ENCODE results near the gene UVRAG. TPM values are rescaled to one million over a fixed set of nuclear protein-coding genes. Genes with fewer than 3 reads are reported as not detected.

The UVRAG gene
- total and polyA plus RNA-seq, 2 of the 13 experiments (the other 11 are each of a cell fraction or from before 2014, with no cell fraction given): 9.7 to 17.3 TPM

DNA sequence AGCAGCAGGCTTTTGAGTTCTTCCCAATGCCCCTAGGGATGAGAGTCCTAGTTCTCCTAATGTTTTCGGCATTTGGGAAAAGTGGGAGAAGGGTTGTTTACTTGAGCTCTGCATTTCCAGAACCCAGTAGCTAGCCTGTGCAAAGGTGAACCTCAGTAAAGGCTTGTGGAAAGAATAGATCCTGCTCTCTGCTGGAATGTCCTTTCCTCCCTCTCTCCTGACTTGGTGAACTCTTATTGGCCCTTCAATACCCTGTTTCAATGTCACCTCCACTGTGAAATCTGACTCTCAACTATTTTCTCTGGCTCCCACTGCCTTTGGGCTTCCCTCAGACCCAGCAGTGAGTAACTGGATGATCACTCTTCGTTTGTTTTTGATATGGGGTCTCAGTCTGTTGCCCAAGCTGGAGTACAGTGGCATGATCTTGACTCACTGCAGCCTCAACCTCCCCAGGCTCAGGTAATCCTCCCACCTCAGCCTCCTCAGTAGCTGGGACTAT lies 2.4 kb upstream of the UVRAG start (continued):
- TF ChIP-seq ZNF724P (CRISPR knock-in tag; IDR thresholded peaks at IDR 0.05; ENCODE audit: borderline replicate concordance): no peak
- peak; percentile 65 for TF ChIP-seq ZNF501 (CRISPR knock-in tag; IDR thresholded peaks at IDR 0.05)
- TF ChIP-seq FOXK1 (CRISPR knock-in tag; IDR thresholded peaks at IDR 0.05; ENCODE audit: borderline replicate concordance, low read depth): 0 out of 2 replicates have a peak, but pooled peaks have one; percentile 14
- TF ChIP-seq MTF1 (CRISPR knock-in tag; IDR thresholded peaks at IDR 0.05): no peak
- no peak for TF ChIP-seq SMARCE1 (IDR thresholded peaks at IDR 0.05; ENCODE audit: borderline replicate concordance)
- TF ChIP-seq ZBTB20 (CRISPR knock-in tag; IDR thresholded peaks at IDR 0.05; ENCODE audit: borderline replicate concordance, low read depth): no peak
- TF ChIP-seq, protein P1, sequence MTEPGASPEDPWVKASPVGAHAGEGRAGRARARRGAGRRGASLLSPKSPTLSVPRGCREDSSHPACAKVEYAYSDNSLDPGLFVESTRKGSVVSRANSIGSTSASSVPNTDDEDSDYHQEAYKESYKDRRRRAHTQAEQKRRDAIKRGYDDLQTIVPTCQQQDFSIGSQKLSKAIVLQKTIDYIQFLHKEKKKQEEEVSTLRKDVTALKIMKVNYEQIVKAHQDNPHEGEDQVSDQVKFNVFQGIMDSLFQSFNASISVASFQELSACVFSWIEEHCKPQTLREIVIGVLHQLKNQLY (CRISPR knock-in tag; IDR thresholded peaks at IDR 0.05): no peak
- TF ChIP-seq FOXA1 (IDR thresholded peaks at IDR 0.05): no peak
- TF ChIP-seq FOXA1 (CRISPR knock-in tag; IDR thresholded peaks at IDR 0.05): 0 out of 2 replicates have a peak, but pooled peaks have one; percentile 7
- no peak for TF ChIP-seq ZNF615 (CRISPR knock-in tag; IDR thresholded peaks at IDR 0.05; ENCODE audit: borderline replicate concordance)
- TF ChIP-seq RCOR2 (CRISPR knock-in tag; IDR thresholded peaks at IDR 0.05): peak; percentile 56; the same call in 1 of the 2 replicates
- peak; percentile 73; the same call in 1 of the 2 replicates for TF ChIP-seq PHF21A (CRISPR knock-in tag; IDR thresholded peaks at IDR 0.05)
- no peak for TF ChIP-seq CC2D1A (CRISPR knock-in tag; IDR thresholded peaks at IDR 0.05)
- peak; percentile 34; the same call in 1 of the 2 replicates for TF ChIP-seq ZNF644 (CRISPR knock-in tag; IDR thresholded peaks at IDR 0.05; ENCODE audit: low read depth)
- no peak for TF ChIP-seq ZBTB3 (CRISPR knock-in tag; IDR thresholded peaks at IDR 0.05; ENCODE audit: borderline replicate concordance, low read depth)
- TF ChIP-seq ZKSCAN8 (CRISPR knock-in tag; IDR thresholded peaks at IDR 0.05; ENCODE audit: borderline replicate concordance): 0 out of 2 replicates have a peak, but pooled peaks have one; percentile 27
- TF ChIP-seq TCF7L2 (IDR thresholded peaks at IDR 0.05; ENCODE audit: low read depth, low read length): no peak
- TF ChIP-seq, protein P2, sequence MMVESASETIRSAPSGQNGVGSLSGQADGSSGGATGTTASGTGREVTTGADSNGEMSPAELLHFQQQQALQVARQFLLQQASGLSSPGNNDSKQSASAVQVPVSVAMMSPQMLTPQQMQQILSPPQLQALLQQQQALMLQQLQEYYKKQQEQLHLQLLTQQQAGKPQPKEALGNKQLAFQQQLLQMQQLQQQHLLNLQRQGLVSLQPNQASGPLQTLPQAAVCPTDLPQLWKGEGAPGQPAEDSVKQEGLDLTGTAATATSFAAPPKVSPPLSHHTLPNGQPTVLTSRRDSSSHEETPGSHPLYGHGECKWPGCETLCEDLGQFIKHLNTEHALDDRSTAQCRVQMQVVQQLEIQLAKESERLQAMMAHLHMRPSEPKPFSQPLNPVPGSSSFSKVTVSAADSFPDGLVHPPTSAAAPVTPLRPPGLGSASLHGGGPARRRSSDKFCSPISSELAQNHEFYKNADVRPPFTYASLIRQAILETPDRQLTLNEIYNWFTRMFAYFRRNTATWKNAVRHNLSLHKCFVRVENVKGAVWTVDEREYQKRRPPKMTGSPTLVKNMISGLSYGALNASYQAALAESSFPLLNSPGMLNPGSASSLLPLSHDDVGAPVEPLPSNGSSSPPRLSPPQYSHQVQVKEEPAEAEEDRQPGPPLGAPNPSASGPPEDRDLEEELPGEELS (CRISPR knock-in tag; IDR thresholded peaks at IDR 0.05): peak; percentile 37; the same call in 1 of the 2 replicates
- TF ChIP-seq ZNF614 (CRISPR knock-in tag; IDR thresholded peaks at IDR 0.05; ENCODE audit: borderline replicate concordance): peak; percentile 57; the same call in 1 of the 2 replicates
- no peak for TF ChIP-seq ZNF547 (CRISPR knock-in tag; IDR thresholded peaks at IDR 0.05)
- 0 out of 2 replicates have a peak, but pooled peaks have one; percentile 43 for TF ChIP-seq TSC22D2 (CRISPR knock-in tag; IDR thresholded peaks at IDR 0.05; ENCODE audit: borderline replicate concordance)
- no peak for TF ChIP-seq ATAD3A (CRISPR knock-in tag; IDR thresholded peaks at IDR 0.05)
- TF ChIP-seq ZNF124 (CRISPR knock-in tag; IDR thresholded peaks at IDR 0.05): 0 out of 2 replicates have a peak, but pooled peaks have one; percentile 41
- TF ChIP-seq, protein P3, sequence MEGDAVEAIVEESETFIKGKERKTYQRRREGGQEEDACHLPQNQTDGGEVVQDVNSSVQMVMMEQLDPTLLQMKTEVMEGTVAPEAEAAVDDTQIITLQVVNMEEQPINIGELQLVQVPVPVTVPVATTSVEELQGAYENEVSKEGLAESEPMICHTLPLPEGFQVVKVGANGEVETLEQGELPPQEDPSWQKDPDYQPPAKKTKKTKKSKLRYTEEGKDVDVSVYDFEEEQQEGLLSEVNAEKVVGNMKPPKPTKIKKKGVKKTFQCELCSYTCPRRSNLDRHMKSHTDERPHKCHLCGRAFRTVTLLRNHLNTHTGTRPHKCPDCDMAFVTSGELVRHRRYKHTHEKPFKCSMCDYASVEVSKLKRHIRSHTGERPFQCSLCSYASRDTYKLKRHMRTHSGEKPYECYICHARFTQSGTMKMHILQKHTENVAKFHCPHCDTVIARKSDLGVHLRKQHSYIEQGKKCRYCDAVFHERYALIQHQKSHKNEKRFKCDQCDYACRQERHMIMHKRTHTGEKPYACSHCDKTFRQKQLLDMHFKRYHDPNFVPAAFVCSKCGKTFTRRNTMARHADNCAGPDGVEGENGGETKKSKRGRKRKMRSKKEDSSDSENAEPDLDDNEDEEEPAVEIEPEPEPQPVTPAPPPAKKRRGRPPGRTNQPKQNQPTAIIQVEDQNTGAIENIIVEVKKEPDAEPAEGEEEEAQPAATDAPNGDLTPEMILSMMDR (CRISPR knock-in tag; IDR thresholded peaks at IDR 0.05): no peak
- no peak for TF ChIP-seq ZNF652 (CRISPR knock-in tag; IDR thresholded peaks at IDR 0.05; ENCODE audit: borderline replicate concordance, low read depth)
- TF ChIP-seq HNF4G (IDR thresholded peaks at IDR 0.05; ENCODE audit: borderline replicate concordance, low read depth, low read length): peak; percentile 15; the same call in 1 of the 2 replicates
- no peak for TF ChIP-seq HNF4G (CRISPR knock-in tag; IDR thresholded peaks at IDR 0.05; ENCODE audit: borderline replicate concordance, low read depth)
- no peak for TF ChIP-seq ZNF224 (CRISPR knock-in tag; IDR thresholded peaks at IDR 0.05)
- TF ChIP-seq NFYC (CRISPR knock-in tag; IDR thresholded peaks at IDR 0.05): peak; percentile 50; the same call in 1 of the 2 replicates
- TF ChIP-seq NCOR1 (IDR thresholded peaks at IDR 0.05; ENCODE audit: borderline replicate concordance, low read length): no peak

All from HepG2 (cell line).